Heart left ventricle (tissue), 16 donors: ENCODE data around the gene WFS1. TPM values are rescaled to one million over a fixed set of nuclear protein-coding genes. Genes with fewer than 3 reads are reported as not detected.

Experiments used
- ATAC-seq, 4 donors: fragments of 200-7000 bp; cut with Tn5 transposase; one replicate each; pipeline ENCODE4 v1.9.1; 2020 to 2022; ENCODE audit warnings: moderate library complexity in 4 of 4, mild to moderate bottlenecking in 3 of 4, moderate number of reproducible peaks in 1 of 4
- DNase-seq, 5 donors: peaks; one replicate each; pipeline ENCODE4 v3.0.0-alpha.2; 2020
- H3K27ac ChIP-seq, 12 donors: fragments of 200-600 bp; sonication (generic) in 4 of 12; one replicate each; pipeline versions ENCODE4 v1.5.0 to v1.8.0; 2016 to 2022; ENCODE audit warnings: mild to moderate bottlenecking in 2 of 12
- H3K27me3 ChIP-seq, 9 donors: fragments of 200-600 bp; sonication (generic) in 2 of 9; one replicate each; pipeline versions ENCODE4 v1.5.1 to v1.8.0; 2016 to 2022; ENCODE audit warnings: mild to moderate bottlenecking in 3 of 9
- H3K36me3 ChIP-seq, 9 donors: fragments of 200-600 bp; sonication (generic) in 2 of 9; one replicate each; pipeline versions ENCODE4 v1.5.0 to v1.8.0; 2018 to 2022; ENCODE audit warnings: mild to moderate bottlenecking in 2 of 9
- H3K4me1 ChIP-seq, 12 donors: fragments of 200-600 bp; sonication (generic) in 4 of 12; one replicate each; pipeline versions ENCODE4 v1.5.0 to v1.8.0; 2016 to 2022; ENCODE audit warnings: mild to moderate bottlenecking in 3 of 12
- H3K4me3 ChIP-seq, 12 donors: fragments of 200-600 bp; sonication (generic) in 4 of 12; one replicate each; pipeline versions ENCODE4 v1.5.0 to v1.8.0; 2017 to 2022; ENCODE audit warnings: mild to moderate bottlenecking in 9 of 12, moderate library complexity in 4 of 12
- H3K9me3 ChIP-seq, 12 donors: fragments of 200-600 bp; sonication (generic) in 4 of 12; one replicate each; pipeline versions ENCODE4 v1.5.0 to v1.8.0; 2016 to 2022; ENCODE audit warnings: mild to moderate bottlenecking in 1 of 12
- CTCF ChIP-seq, 12 donors: fragments of 200-600 bp; sonication (generic) in 4 of 12; IDR thresholded peaks; one replicate each; pipeline versions ENCODE4 v1.5.0 to v1.8.0; 2018 to 2022; ENCODE audit warnings: antibody characterized with exemption in 12 of 12, mild to moderate bottlenecking in 5 of 12
- POLR2A ChIP-seq, 2 donors: fragments of 450-650 bp; IDR thresholded peaks; one replicate each; pipeline ENCODE4 v1.6.1; 2017; ENCODE audit warnings: antibody characterized with exemption in 2 of 2, mild to moderate bottlenecking in 2 of 2, moderate library complexity in 2 of 2
- WGBS, 4 donors: extraction: QIAGEN DNeasy Blood & Tissue Kit in 2 of 4; methylation state at CpG; one replicate each; pipeline versions ENCODE4 v1.1.5 to v1.1.7; 2013 to 2018; 5-methylcytosine and 5-hydroxymethylcytosine counted together
- intact Hi-C, 10 donors: fragments of 100-400 bp; cut with DNase I; formaldehyde crosslinking; loops; one replicate each; pipeline versions ENCODE4 v1.11.1 to v1.14.2; 2022
- polyA plus RNA-seq, 2 donors: library from polyadenylated mRNA; stranded (reverse); fragments of 200-250 nt; gene quantifications; one replicate each; pipeline ENCODE4 v1.2.3, GENCODE V29; 2013
- total RNA-seq, 9 donors: library from RNA; depleted of rRNA in 2 of 9; stranded (reverse); fragments of >200 nt in 2 of 9; fragmentation: NEBNext Ultra II Directional in 3 of 9; extraction: Animal tissue kit (Norgen Biotek cat#: 25700) in 3 of 9; gene quantifications; one replicate each; pipeline versions ENCODE4 v1.1.0 to v1.2.4, GENCODE V29; 2016 to 2023
- donor health status: ischemic (EF 13 %, LVEDD 7.1; RV severe dilation, severe dysfunction).
- donor health status: healthy with polysubstance abuse.
- donor health status: DM: no; HTN: yes; CAD: no.
- donor health status: DM: no; HTN: no; CAD: no.
- donor health status: ischemic (EF 25% LVEDD 6.9; RV normal size, moderate dysfunction).
- donor health status: ischemic (EF 25% LVEDD 5.7; RV mildly dilated, moderate dysfunction).
- donor health status: healthy.
- donor health status: DM: yes; HTN: yes; CAD: no.
- donor health status: ischemic (EF 35%, LVEDD 5.7; RV mildly dilated, moderate dysfunction).
- donor health status: nonischemic (EF 11% LVEDD 7.7; RV severe dilation, severe dysfunction).
- donor health status: DM: yes; HTN: yes; CAD: no.
- donor health status: PGD.
- donor health status: ischemic (EF 29% LVEDD 5.4; RV normal size, mild dysfunction).
- donor health status: nonischemic (EF 23%, LVEDD 6.1; RV moderate dilation, normal function).

WFS1 gene
- total and polyA plus RNA-seq, 11 donors: 44.8 to 202 (median 73.2) TPM

DNA sequence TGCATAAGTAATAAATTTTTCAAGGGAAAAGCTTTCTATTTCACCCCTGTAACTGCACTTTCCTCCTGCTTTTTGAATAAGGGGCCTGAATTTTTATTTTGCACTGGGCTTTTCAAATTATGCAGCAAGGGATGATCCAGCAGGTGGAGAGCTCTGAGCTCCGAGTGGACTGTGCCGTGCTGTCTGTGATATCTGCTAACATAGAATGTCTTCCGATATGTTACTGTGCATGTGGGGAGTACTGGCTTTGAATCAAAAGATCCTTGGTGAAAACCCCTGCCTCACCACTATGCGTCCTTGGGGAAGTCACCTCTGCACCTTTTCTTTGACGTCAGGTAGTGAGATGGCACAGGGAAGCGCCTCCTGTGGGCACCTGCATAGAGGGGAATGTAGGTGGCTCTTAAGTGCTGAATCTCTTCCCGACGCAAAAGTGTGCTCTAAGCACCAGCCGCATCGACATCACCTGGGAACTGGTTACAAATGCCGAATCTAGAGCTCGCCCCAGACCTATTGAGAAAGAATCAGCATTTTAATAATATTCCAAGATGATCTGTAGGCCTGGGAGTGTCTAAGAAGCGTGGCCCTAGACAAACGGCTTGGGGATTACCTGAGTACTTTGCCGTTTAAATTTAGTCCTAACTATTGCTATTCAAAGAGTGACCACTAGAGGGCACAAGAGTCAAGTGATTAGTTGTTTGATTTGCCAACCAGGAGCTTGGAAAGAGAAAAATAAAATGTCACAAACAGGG, 19.2 kb upstream of the WFS1 start:
- Histone ChIP-seq H3K9me3 (no peaks in the 10 kb centered on the region), H3K27ac (no peak overlapping the region), H3K36me3 (no peaks in the 10 kb centered on the region), H3K4me1 (peaks cover 0 to 5% (median 0%) of the 10 kb centered on the region in 12 donors), H3K27me3 (peaks cover 0 to 46% (median 15%) of the 10 kb centered on the region in 9 donors), H3K4me3 (no peak overlapping the region)
- DNase-seq (peak in 1 of 5 donors; percentile 13), ATAC-seq (peak in 2 of 4 donors; percentile 29 to 36)
- intact Hi-C loops: loop anchor here (1.0 to 10.0 kb wide), 8 partner anchors 76 to 296 kb away; no protein-coding TSS in a partner anchor
- 12 to 13% (median 12%) methylated on average over 15 of the region's 15 CpGs for WGBS, 4 donors
- TF ChIP-seq CTCF (IDR thresholded peaks at IDR 0.05) (peak; percentile 75 to 90 (median 86)), POLR2A (IDR thresholded peaks at IDR 0.05) (no peak)

DNA sequence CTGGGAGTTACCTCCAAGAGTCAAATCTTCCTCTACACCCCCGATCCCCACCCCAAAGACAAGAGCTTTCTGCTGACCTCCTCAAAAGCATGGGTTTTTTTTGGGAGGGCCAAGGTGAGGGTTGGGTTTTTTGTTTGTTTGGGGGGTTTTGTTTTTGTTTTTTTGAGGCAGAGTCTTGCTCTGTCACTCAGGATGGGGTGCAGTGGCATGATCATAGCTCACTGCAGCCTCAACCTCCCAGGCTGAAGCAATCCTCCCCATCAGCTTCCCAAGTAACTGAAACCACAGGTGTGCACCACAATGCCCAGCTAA, 18.7 kb upstream of the WFS1 start:
- Histone ChIP-seq H3K9me3 (no peaks in the 10 kb centered on the region), H3K27ac (no peak overlapping the region), H3K4me1 (no peaks in the 10 kb centered on the region), H3K4me3 (no peak overlapping the region), H3K27me3 (peaks cover 0 to 41% (median 11%) of the 10 kb centered on the region in 9 donors), H3K36me3 (no peaks in the 10 kb centered on the region)
- intact Hi-C loops: loop anchor here (1.0 to 10.0 kb wide), 8 partner anchors 76 to 296 kb away; no protein-coding TSS in a partner anchor
- ATAC-seq (no peak), DNase-seq (no peak)
- WGBS, 4 donors: 0 to 3% (median 0%) methylated on average over 1 of the region's 1 CpG
- peak in 2 of 12 donors; percentile 4 to 6 for TF ChIP-seq CTCF (IDR thresholded peaks at IDR 0.05)
- no peak for TF ChIP-seq POLR2A (IDR thresholded peaks at IDR 0.05)

DNA sequence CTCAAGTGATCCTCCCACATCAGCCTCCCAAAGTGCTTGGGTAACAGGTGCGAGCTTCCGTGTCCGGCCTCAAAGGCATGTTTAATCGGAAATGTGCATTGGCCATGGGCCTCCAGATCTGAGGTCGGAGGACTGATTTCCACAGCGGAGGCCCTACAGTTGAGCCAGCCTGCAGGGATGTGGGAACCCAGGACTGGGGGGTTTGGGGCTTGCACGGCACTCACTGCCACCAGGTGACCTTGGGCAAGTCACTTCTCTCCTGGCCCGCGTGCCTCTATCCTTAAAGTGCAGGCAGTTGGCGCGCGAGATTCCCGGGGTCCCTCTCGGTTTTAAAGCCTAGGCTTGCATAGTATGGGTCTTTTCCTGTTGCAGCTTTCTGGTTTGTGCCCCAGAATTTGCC, 18.3 kb upstream of the WFS1 start:
- H3K4me1 ChIP-seq: no peaks in the 10 kb centered on the region
- 92 to 96% (median 95%) methylated on average over 14 of the region's 14 CpGs for WGBS, 4 donors

More for the DNA sequence above, 18.3 kb upstream of the WFS1 start:
- Histone ChIP-seq H3K9me3 (no peaks in the 10 kb centered on the region), H3K36me3 (no peaks in the 10 kb centered on the region), H3K27me3 (peaks cover 0 to 37% (median 11%) of the 10 kb centered on the region in 9 donors), H3K27ac (no peak overlapping the region), H3K4me3 (no peak overlapping the region)
- intact Hi-C loops: loop anchor here in 5 of 10 donors (2.0 to 10.0 kb wide), 7 partner anchors 75 to 295 kb away; no protein-coding TSS in a partner anchor
- ATAC-seq: no peak
- peak in 1 of 5 donors; percentile 28 for DNase-seq
- TF ChIP-seq POLR2A (IDR thresholded peaks at IDR 0.05) (no peak), CTCF (IDR thresholded peaks at IDR 0.05) (no peak)
